RKO (cell line): ENCODE data around the gene CACNA2D3.

Experiments
- DNase-seq: peaks from one replicate; pipeline ENCODE4 v3.0.0-alpha.2; 2016; ENCODE audit warnings: low spot score

The CACNA2D3 gene

DNA sequence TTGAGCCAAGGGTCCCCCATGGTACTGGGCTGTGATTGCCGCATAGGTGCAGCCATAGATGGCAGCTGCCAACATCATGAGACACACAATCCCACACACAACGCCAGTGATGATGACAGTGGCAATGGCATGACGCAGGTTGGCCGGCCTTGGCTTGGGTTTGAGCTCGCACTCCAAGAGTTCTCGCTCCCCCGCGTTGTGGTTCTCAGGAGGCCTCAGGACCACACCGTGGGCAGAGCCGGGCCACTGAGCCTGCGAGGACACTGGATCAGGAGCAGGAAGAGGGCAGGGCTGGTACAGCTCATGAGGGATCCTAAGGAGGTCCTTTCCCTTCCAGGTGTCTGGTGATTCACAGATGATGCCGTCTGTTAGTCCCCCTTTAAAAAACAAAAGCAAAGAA lies 796.2 kb downstream of the CACNA2D3 start:
- no peak for DNase-seq

DNA sequence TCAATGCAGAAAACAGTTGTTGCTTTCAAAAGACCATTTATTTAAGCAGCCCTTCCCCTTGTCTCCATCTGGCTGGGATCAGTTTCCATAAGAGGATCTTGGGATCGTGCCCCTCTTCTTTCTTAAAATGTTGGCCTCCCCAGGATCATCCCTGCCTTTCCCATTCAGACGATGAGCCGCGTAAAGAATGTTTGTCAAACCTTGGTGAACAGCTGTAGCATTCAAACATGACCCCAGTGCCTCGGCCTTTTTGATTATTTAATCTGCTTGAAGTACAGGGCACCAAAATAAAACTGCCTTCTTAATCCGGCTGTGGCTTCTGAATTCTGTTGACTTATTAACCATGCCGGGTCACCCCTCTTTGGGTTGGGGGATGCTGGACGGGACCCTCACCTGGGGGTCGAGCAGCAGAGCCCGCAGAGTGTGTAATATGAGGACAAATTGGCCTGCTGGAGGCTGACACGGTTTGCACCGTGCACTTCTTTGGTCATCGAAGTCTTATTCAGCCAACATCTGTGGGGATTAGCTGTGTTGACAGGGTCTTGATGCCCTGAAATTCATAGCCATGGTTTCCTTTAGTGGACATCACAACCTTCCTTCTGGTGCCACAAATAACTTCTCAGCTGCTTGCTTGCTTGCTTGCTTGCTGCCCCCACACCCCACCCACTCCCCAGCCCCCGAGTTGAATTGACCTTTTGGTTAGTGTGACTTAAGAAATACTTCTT lies 805.9 kb downstream of the CACNA2D3 start, which contains the start of gene LRTM1:
Gene LRTM1 (minus strand): TSS at position 14 of the 725 bp plus-strand sequence. CDS start 148 bp downstream, outside the sequence.
- no peak for DNase-seq

DNA sequence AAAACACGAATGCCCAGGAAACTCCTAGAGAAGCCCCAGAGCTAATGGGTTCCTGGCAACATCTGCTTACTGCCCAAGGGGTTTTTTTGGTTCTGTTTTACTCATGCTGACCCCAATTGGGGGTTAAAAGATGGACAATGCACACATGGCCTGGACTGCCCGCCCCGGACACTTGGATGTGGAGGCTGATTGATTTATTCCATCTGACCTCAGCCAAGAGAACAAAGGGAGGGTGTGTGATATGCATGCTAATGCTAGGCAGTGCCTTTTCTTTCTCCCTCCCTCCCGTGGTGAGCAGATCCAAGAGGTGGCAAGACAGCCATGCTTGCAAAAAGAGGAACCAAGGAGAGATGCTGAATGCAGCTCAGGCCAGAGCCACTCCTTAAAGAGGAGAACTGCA lies 808.8 kb downstream of the CACNA2D3 start:
- no peak for DNase-seq

DNA sequence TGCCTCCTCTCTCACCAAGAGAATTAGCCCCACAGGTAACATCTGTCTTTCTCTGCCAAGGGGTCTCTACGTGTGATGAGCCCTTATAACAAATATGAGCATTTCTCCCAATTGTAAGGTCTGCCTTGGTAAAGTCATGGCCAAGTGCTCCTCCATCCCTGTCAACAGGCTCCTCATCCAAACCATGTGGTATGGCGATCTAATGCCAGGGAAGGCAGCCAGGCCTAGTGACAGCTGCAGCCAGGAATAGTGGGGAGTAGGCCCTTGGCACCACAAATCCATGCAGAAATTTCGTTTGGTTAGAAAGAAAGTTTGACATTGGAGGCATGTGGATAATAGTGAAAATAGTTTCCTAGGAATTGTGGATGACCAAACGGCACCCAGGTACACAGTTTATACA lies 810.3 kb downstream of the CACNA2D3 start:
- DNase-seq: no peak

GRCh38 chr3:54935869-54936268 lies 813.5 kb downstream of the CACNA2D3 start:
- no peak for DNase-seq

GRCh38 chr3:54936561-54936960 lies 814.2 kb downstream of the CACNA2D3 start:
- DNase-seq: no peak

DNA sequence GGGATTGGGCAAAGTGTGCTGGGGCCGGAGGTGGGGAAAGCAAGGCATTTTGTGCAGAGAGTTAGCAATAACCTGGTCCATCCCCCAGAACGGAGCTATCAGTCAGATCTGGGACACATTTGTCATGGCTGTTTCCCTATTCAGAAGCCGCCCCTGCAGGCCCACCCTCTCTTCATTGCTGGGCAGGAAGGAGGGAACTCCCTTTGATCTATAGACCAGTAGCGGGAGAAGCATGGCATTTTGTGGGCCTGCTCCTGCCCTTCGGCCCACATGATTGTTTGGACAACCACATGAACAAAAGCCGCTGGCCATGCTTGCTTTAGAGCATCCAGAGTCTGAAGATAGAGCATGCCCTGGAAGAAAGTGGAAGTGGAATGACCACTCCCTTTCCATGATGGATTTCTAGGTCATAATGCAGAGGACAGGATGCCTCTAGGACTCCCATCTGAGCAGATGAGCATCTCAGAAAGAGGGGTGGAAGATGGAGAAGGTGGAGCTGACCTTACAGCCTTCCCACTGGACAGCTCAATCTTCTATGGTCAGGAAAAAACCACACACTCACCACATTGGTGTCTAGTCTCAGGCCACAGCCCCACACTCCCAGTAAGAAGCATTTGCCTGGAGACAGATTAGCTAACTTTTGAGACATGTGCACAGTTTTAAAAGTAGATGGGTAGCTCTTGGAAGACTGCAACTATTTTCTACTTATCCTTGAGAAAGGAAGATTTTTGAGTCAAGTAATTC lies 817.4 kb downstream of the CACNA2D3 start:
- DNase-seq: no peak

DNA sequence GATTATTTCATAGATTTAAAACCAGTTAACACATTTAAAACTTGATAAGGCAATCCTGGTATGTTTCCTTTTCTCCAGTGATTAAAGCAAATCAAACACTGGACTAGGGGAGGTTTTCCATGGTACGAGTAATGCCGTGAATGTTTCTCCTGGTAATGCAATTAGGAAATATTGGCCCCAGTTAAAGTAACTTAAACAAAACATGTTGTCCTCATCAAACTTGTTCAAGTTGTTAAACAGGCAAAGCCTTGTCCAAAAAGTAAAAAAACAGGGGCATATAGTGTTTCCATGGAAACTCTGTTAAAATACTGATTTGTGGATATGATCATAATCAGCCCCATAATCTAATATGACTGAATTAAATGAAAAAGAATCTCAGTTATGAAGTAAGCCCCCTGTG lies 818.6 kb downstream of the CACNA2D3 start:
- no peak for DNase-seq

- DNase-seq: no peak
Measured at GRCh38 chr3:54941690-54942362, 819.5 kb downstream of the CACNA2D3 start.

DNA sequence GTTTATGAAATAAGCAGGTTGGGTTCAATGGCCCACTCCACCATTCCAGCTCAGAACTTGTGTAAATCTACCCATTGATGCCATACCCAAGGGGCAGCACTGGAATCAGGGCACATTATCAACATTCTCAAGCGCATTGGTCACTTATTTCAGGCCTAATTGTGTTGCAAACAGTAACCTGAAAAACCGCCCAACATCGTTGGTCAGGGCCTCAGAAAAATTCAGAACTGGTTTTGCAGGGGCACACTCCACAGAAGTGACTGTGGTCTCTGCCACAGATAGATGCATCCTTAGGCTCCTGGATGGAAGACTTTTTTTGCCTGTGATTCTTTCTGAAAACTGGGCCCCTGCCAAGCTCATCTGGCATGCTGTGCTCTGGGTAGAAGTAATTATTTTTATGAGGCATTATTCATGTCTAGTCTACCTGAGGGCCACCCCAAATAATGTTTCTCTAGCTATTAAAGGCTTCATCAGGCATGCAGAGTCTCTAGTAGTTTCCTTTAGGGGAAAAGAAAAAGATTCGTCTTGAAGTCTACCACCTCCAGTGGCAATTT lies 827.2 kb downstream of the CACNA2D3 start:
- no peak for DNase-seq

GRCh38 chr3:54950391-54951003 lies 828.1 kb downstream of the CACNA2D3 start:
- DNase-seq: no peak

DNA sequence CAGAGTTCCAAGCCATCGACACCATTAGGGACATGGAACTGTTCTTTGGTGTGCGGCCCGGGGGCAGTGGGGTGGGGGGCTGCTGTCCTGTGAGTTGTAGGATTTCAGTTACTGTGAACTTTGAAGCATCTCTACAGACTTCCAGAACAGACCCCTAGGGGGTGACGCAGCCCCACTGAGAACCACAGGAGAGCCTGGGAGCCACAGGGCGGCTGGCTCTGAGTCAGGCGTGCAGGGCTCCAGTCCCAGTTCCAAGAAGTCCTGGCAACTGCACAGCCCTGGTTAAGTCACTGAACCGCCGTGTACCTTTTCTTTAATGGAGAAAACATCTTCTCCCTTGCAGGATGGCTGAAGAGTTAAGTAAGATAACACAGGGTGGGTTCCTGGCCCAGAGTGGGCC lies 829.1 kb downstream of the CACNA2D3 start:
- peak; percentile 22 for DNase-seq

DNA sequence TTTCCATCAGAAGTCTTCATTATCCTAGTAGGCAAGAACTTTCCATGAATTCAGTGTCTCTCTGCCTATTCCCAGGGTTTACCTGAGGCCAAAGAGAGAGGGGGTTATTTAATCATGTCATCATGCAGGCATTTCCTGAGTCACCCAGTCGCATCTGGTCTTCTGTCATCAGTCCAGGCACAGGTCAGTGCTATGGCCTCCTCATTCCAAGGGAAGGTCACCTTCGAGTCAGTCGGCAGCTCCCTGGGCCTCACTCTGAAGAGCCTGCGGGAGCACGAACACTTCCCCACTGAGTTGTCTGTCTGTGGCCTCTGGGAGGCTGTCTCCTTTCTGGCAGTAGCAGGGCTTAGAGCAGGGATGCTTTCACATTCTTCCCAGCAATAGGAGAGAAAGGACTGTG lies 831.7 kb downstream of the CACNA2D3 start:
- DNase-seq: no peak

- DNase-seq: no peak
Measured at GRCh38 chr3:54954521-54954920, 832.2 kb downstream of the CACNA2D3 start.

GRCh38 chr3:54955496-54955895 lies 833.1 kb downstream of the CACNA2D3 start:
- DNase-seq: no peak

DNA sequence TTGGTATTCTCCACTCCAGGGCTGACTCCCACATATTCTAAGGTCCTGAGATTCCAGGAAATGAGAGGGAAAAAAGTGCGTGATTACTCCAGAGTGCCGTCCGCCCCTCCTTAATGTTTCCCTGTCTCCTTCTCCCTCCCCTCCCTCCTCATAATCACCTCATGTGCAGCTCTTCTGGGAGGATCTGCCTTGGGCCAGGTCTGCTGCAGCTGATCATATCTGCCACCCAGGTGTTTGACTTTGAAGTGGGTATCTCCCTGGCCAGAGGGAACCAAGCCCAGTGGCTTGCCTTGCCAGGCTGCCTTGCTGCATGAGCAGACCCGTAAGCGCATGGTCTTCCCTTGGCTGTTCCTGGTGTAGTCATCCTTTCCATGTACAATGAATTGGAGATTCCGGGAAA lies 833.6 kb downstream of the CACNA2D3 start:
- no peak for DNase-seq

DNA sequence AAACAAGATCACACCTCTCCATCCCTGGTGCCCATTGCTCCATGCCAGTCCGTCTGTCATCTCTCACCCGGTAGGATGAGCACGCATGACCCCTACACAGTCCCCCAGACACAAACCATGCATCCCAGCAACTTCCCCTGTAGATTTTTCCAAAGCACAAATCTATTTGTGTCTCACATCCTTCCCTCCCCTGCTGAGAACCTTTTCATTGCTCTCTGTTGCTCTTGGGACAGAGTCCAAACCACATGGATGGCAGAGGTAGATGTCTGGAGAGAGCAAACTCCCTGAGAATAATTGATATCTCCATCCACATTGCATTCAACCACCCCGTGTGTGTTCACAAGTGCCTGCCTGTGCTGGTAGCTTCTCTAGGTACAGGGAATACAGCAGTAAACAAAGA lies 835.4 kb downstream of the CACNA2D3 start:
- DNase-seq: no peak

DNA sequence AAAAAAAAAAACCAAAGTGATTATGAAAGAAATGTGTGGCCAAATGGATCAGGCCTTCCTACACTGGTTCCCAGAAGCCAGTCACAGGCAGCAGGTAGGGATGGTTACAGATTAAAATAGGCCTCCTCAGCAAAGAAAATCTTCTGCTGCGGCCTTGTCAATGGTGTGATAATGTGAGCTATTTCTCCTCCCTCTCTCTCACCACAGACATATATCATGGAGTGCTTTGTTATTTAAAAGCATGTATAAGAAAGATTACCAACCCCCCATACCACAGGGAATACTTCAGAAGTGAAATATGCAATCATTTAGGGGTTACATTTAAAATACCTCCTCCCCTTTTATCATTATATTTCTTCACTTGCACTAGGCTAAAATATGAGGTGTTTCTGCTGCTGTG lies 837.7 kb downstream of the CACNA2D3 start:
- DNase-seq: no peak

DNA sequence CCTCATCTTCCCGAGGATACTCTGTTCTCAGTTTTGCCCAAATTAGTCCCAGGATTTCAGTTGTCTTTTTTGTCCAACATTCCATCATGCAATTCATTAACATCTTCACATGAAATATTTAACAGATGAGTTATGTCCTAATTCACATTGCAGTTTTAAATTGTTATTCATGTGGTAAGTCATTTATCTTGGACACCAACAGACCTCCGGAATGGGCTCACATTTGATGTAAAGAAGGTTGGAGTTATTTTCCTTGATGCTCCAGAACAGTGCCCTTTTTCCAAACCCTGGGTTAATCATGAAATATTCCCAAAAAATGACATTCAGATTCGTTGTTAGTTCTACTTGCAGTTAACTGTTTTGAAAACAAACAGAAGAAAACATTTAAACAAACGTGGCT lies 838.3 kb downstream of the CACNA2D3 start:
- DNase-seq: no peak

DNA sequence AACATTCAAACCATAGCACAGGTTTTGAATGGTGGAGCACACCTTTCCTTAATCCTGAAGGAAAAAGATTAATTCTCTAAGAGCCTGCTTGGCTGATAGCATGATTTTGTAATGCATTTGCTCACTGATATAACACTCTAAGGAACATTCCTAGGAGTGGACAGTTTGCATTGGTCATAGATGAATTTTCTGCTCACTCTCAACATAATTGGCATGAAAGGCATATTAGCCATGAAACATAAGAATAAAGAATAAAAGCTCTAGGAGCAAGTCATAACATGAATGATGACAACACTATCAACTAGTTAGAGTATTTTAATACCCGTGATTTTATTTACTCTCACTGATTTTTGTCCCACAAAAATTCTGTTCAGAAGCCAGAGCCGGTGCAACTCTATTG lies 839.8 kb downstream of the CACNA2D3 start:
- DNase-seq: no peak

DNA sequence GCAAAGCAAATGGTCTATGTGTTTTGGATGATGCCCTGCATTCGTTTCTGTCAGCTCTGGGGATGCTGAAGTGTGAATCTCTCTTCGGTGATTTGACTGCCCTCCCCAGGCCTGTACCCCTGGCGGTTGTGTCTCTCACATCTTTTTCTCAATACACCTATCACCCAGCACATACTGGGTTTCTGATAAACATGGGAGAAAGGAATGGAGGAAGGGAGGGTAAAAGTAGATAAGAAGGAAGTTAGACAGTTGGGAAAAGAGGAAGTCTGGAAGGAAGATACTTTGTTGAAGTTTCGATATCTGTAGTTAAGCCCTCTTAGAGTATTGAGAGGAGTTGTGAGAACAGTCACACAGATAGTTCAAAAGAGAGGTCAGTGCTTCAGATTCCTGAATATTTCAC lies 841.3 kb downstream of the CACNA2D3 start:
- no peak for DNase-seq

- DNase-seq: no peak
Measured at GRCh38 chr3:54964081-54964480, 841.7 kb downstream of the CACNA2D3 start.
